ENCODE data around the gene CALML6. TPM values are rescaled to one million over a fixed set of nuclear protein-coding genes. Genes with fewer than 3 reads are reported as not detected.

Gene CALML6
- polyA plus RNA-seq, 2 donors, result 0.22 to 0.83 TPM

- peak overlapping the region; percentile 74 for H3K4me3 ChIP-seq (ENCODE audit: low read depth in 1 of 2, low read length in 2 of 2)
- H3K36me3 ChIP-seq (ENCODE audit: control insufficient read depth in 2 of 2, insufficient read depth in 2 of 2, low read length in 1 of 2), result no peaks in the 10 kb centered on the region
- peaks cover 9 to 35% of the 10 kb centered on the region in 2 donors for H3K4me1 ChIP-seq (ENCODE audit: control insufficient read depth in 2 of 2, insufficient read depth in 2 of 2, low read length in 1 of 2)
- no peaks in the 10 kb centered on the region for H3K9me3 ChIP-seq (ENCODE audit: control insufficient read depth in 2 of 2, insufficient read depth in 1 of 2, low read depth in 1 of 2, low read length in 1 of 2)
- no peaks in the 10 kb centered on the region for H3K27me3 ChIP-seq (ENCODE audit: control insufficient read depth in 1 of 2, insufficient read depth in 2 of 2, low read length in 2 of 2)
- WGBS, 2 donors, result 1 to 2% methylated on average over 31 to 59 of the region's 59 CpGs
- H3K27ac ChIP-seq (ENCODE audit: low read depth in 2 of 2, low read length in 1 of 2), result peak overlapping the region; percentile 94 to 98
These were observed 23.5 kb upstream of the CALML6 start for GRCh38 chr1:1891349-1892078.

GRCh38 chr1:1892079-1892762, 22.8 kb upstream of the CALML6 start:
- Histone ChIP-seq H3K27me3 (ENCODE audit: control insufficient read depth in 1 of 2, insufficient read depth in 2 of 2, low read length in 2 of 2) (no peaks in the 10 kb centered on the region), H3K4me1 (ENCODE audit: control insufficient read depth in 2 of 2, insufficient read depth in 2 of 2, low read length in 1 of 2) (peaks cover 9 to 35% of the 10 kb centered on the region in 2 donors), H3K4me3 (ENCODE audit: low read depth in 1 of 2, low read length in 2 of 2) (peak overlapping the region; percentile 67 to 74), H3K36me3 (ENCODE audit: control insufficient read depth in 2 of 2, insufficient read depth in 2 of 2, low read length in 1 of 2) (no peaks in the 10 kb centered on the region), H3K27ac (ENCODE audit: low read depth in 2 of 2, low read length in 1 of 2) (peak overlapping the region; percentile 94 to 98), H3K9me3 (ENCODE audit: control insufficient read depth in 2 of 2, insufficient read depth in 1 of 2, low read depth in 1 of 2, low read length in 1 of 2) (no peaks in the 10 kb centered on the region)
- 29 to 30% methylated on average over 21 of the region's 21 CpGs for WGBS, 2 donors

GRCh38 chr1:1892763-1893120, 22.3 kb upstream of the CALML6 start:
- H3K9me3 ChIP-seq (ENCODE audit: control insufficient read depth in 2 of 2, insufficient read depth in 1 of 2, low read depth in 1 of 2, low read length in 1 of 2), result no peaks in the 10 kb centered on the region
- H3K36me3 ChIP-seq (ENCODE audit: control insufficient read depth in 2 of 2, insufficient read depth in 2 of 2, low read length in 1 of 2), result no peaks in the 10 kb centered on the region
- 45 to 52% methylated on average over 7 of the region's 7 CpGs for WGBS, 2 donors
- no peaks in the 10 kb centered on the region for H3K27me3 ChIP-seq (ENCODE audit: control insufficient read depth in 1 of 2, insufficient read depth in 2 of 2, low read length in 2 of 2)
- H3K4me3 ChIP-seq (ENCODE audit: low read depth in 1 of 2, low read length in 2 of 2), result no peak overlapping the region
- H3K4me1 ChIP-seq (ENCODE audit: control insufficient read depth in 2 of 2, insufficient read depth in 2 of 2, low read length in 1 of 2), result peaks cover 9 to 35% of the 10 kb centered on the region in 2 donors
- peak overlapping the region in 1 of 2 donors; percentile 94 for H3K27ac ChIP-seq (ENCODE audit: low read depth in 2 of 2, low read length in 1 of 2)

DNA sequence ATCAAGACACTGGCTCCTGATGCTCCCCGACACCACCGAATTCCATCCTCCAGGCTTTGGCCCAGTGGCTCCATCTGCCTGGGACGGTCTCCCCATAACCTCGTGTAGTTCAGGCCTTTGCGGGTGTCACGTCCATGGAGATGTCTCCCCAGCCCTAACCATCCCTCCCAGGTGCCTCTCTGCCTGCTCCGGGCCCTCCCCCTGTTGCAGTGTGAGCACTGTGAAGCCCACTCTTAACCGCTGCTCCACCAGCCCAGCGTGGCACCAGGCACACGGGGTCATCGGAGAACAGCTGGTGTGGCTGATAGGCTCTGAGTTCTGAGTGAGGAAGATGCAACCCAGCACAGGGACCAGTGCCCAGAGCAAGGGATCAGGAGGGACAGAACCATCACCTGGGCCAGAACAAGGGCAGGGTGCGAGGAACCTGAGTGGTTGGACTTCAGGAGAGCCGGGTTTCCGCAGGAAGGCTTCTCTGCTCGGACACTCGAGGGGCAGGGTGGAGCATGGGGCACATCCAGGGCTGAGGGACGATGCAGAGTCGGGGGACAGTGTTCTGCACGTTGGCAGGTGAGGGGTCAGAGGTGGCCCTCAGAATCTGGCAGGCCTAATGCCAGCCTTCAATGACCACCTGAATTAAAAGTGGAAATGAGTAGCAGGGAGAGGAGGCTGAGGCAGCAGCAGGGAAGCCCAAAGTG, 21.6 kb upstream of the CALML6 start:
- Histone ChIP-seq H3K9me3 (ENCODE audit: control insufficient read depth in 2 of 2, insufficient read depth in 1 of 2, low read depth in 1 of 2, low read length in 1 of 2) (no peaks in the 10 kb centered on the region), H3K4me1 (ENCODE audit: control insufficient read depth in 2 of 2, insufficient read depth in 2 of 2, low read length in 1 of 2) (peaks cover 6 to 32% of the 10 kb centered on the region in 2 donors)

DNA sequence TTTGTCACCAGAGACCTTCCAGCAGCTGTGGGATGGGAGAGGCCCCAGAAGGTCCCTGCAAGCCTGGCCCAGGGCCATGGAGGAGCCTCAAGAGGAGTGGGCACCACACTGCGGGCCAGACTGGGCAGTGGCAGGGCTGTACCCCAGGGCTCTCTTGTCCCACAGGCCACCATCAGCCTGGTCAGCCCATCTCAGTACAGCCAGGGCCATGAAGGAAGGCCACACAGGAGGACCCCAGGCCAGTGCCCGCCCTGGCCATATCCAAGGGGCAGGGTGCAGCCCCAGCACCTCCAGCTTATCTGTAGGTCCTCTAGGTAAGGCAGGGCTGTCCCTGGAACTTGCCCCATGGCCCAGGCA, 21.1 kb upstream of the CALML6 start:
- 91 to 100% methylated on average over 1 to 2 of the region's 2 CpGs for WGBS, 2 donors
- peaks cover 0 to 2% of the 10 kb centered on the region in 2 donors for H3K9me3 ChIP-seq (ENCODE audit: control insufficient read depth in 2 of 2, insufficient read depth in 1 of 2, low read depth in 1 of 2, low read length in 1 of 2)
- H3K4me3 ChIP-seq (ENCODE audit: low read depth in 1 of 2, low read length in 2 of 2), result no peak overlapping the region
- H3K27ac ChIP-seq (ENCODE audit: low read depth in 2 of 2, low read length in 1 of 2), result no peak overlapping the region
- H3K27me3 ChIP-seq (ENCODE audit: control insufficient read depth in 1 of 2, insufficient read depth in 2 of 2, low read length in 2 of 2), result no peaks in the 10 kb centered on the region
- peaks cover 6 to 29% of the 10 kb centered on the region in 2 donors for H3K4me1 ChIP-seq (ENCODE audit: control insufficient read depth in 2 of 2, insufficient read depth in 2 of 2, low read length in 1 of 2)
- no peaks in the 10 kb centered on the region for H3K36me3 ChIP-seq (ENCODE audit: control insufficient read depth in 2 of 2, insufficient read depth in 2 of 2, low read length in 1 of 2)

More for the DNA sequence above, 21.6 kb upstream of the CALML6 start:
- Histone ChIP-seq H3K4me3 (ENCODE audit: low read depth in 1 of 2, low read length in 2 of 2) (no peak overlapping the region), H3K36me3 (ENCODE audit: control insufficient read depth in 2 of 2, insufficient read depth in 2 of 2, low read length in 1 of 2) (no peaks in the 10 kb centered on the region), H3K27ac (ENCODE audit: low read depth in 2 of 2, low read length in 1 of 2) (no peak overlapping the region), H3K27me3 (ENCODE audit: control insufficient read depth in 1 of 2, insufficient read depth in 2 of 2, low read length in 2 of 2) (no peaks in the 10 kb centered on the region)
- WGBS, 2 donors, result 84 to 86% methylated on average over 19 of the region's 19 CpGs

- H3K4me1 ChIP-seq (ENCODE audit: control insufficient read depth in 2 of 2, insufficient read depth in 2 of 2, low read length in 1 of 2), result peaks cover 6 to 29% of the 10 kb centered on the region in 2 donors
- no peaks in the 10 kb centered on the region for H3K36me3 ChIP-seq (ENCODE audit: control insufficient read depth in 2 of 2, insufficient read depth in 2 of 2, low read length in 1 of 2)
- H3K27me3 ChIP-seq (ENCODE audit: control insufficient read depth in 1 of 2, insufficient read depth in 2 of 2, low read length in 2 of 2), result no peaks in the 10 kb centered on the region
- H3K9me3 ChIP-seq (ENCODE audit: control insufficient read depth in 2 of 2, insufficient read depth in 1 of 2, low read depth in 1 of 2, low read length in 1 of 2), result peaks cover 0 to 4% of the 10 kb centered on the region in 2 donors
- WGBS, 2 donors, result 18 to 27% methylated on average over 14 of the region's 14 CpGs
- no peak overlapping the region for H3K4me3 ChIP-seq (ENCODE audit: low read depth in 1 of 2, low read length in 2 of 2)
- peak overlapping the region in 1 of 2 donors; percentile 0 for H3K27ac ChIP-seq (ENCODE audit: low read depth in 2 of 2, low read length in 1 of 2)
These were observed 20.6 kb upstream of the CALML6 start for GRCh38 chr1:1894354-1895059.

GRCh38 chr1:1895060-1895418, 20.0 kb upstream of the CALML6 start:
- H3K4me1 ChIP-seq (ENCODE audit: control insufficient read depth in 2 of 2, insufficient read depth in 2 of 2, low read length in 1 of 2), result peaks cover 6 to 29% of the 10 kb centered on the region in 2 donors
- no peak overlapping the region for H3K27ac ChIP-seq (ENCODE audit: low read depth in 2 of 2, low read length in 1 of 2)
- H3K27me3 ChIP-seq (ENCODE audit: control insufficient read depth in 1 of 2, insufficient read depth in 2 of 2, low read length in 2 of 2), result no peaks in the 10 kb centered on the region
- WGBS, 2 donors, result 33 to 42% methylated on average over 10 of the region's 10 CpGs
- H3K36me3 ChIP-seq (ENCODE audit: control insufficient read depth in 2 of 2, insufficient read depth in 2 of 2, low read length in 1 of 2), result no peaks in the 10 kb centered on the region
- no peak overlapping the region for H3K4me3 ChIP-seq (ENCODE audit: low read depth in 1 of 2, low read length in 2 of 2)
- peaks cover 0 to 4% of the 10 kb centered on the region in 2 donors for H3K9me3 ChIP-seq (ENCODE audit: control insufficient read depth in 2 of 2, insufficient read depth in 1 of 2, low read depth in 1 of 2, low read length in 1 of 2)

DNA sequence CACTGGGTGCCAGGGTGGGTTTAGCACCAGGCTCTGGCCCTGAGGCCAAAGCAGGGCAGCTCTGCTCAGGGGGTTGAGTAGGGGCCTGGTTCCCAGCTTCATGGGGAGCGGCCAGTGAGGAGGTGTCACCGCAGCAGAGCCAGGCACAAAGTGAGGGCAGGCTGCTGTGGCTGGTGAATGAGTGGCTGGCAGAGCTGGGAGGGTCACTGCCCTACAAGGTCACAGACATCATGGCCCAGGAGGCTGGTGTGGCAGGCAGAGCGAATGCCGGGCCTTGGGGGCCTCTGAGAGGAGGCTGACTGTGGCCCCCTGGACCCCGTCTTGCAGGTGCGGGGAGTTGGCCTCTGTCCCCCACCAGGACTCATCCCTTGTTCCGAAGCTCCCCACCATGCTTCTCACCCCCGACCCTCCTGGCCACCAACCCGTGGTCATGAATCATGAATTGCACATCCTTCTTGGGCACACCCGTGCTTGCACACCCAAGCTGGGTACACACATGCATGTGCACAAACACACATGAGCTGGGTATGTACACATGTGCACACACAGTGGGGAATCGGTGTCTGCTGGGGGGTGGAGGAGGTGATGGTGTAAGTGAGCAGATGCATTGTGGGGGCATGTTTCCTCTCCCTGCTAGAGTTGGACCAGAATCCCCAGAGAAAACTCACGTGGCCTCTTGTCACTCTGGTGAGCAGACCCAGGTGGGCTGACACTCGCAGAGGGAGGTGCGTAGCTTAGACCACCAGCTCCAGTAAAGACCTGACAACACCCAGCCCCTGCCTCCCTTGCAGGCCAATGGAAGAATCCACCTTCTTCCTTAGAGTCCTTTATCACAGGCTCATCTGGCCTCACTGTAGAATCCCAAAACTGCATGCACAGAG, 19.4 kb upstream of the CALML6 start:
- Histone ChIP-seq H3K36me3 (ENCODE audit: control insufficient read depth in 2 of 2, insufficient read depth in 2 of 2, low read length in 1 of 2) (no peaks in the 10 kb centered on the region), H3K4me1 (ENCODE audit: control insufficient read depth in 2 of 2, insufficient read depth in 2 of 2, low read length in 1 of 2) (peaks cover 6 to 29% of the 10 kb centered on the region in 2 donors), H3K4me3 (ENCODE audit: low read depth in 1 of 2, low read length in 2 of 2) (no peak overlapping the region), H3K9me3 (ENCODE audit: control insufficient read depth in 2 of 2, insufficient read depth in 1 of 2, low read depth in 1 of 2, low read length in 1 of 2) (peaks cover 0 to 4% of the 10 kb centered on the region in 2 donors), H3K27ac (ENCODE audit: low read depth in 2 of 2, low read length in 1 of 2) (no peak overlapping the region), H3K27me3 (ENCODE audit: control insufficient read depth in 1 of 2, insufficient read depth in 2 of 2, low read length in 2 of 2) (no peaks in the 10 kb centered on the region)
- 71 to 75% methylated on average over 14 of the region's 14 CpGs for WGBS, 2 donors
